HEK293 (cell line): ENCODE measurements around the gene CENPT.

Source experiments
- CTCF ChIA-PET: fragments of 350-600 bp; formaldehyde crosslinking; extraction: SDS; loops from one replicate; lab custom pipeline; 2021; ENCODE audit warnings: antibody characterized with exemption; lab: Yijun Ruan, JAX
- POLR2A ChIA-PET: fragments of 300-600 bp; formaldehyde crosslinking; extraction: SDS; loops from one replicate; lab custom pipeline; 2020; ENCODE audit warnings: antibody characterized with exemption, inconsistent platforms; lab: Yijun Ruan, JAX
- H3K27ac ChIP-seq: fragments of 200-500 bp; sonication (Bioruptor generic); 2 replicates; pipeline ENCODE4 v1.5.1; 2014; ENCODE audit warnings: low read depth, low read length, control low read depth, inconsistent platforms; ENCODE audit errors: extremely low read depth
- H3K36me3 ChIP-seq, 2 experiments: fragments of 200-500 bp in 1 of 2; sonication (Bioruptor generic) in 1 of 2; 1 replicate in 1 of 2; 2 replicates in 1 of 2; pipeline ENCODE4 v1.5.1; 2014 to 2017; ENCODE audit warnings: inconsistent platforms in 2 of 2, low read length in 2 of 2; ENCODE audit not compliant: control insufficient read depth in 2 of 2, insufficient read depth in 1 of 2
- H3K4me1 ChIP-seq: fragments of 200-500 bp; sonication (Bioruptor generic); 2 replicates; pipeline ENCODE4 v1.5.1; 2014; ENCODE audit warnings: mild to moderate bottlenecking, low read length, inconsistent platforms; ENCODE audit not compliant: control insufficient read depth, insufficient read depth
- H3K4me3 ChIP-seq: 2 replicates; pipeline ENCODE4 v1.5.1; 2011; ENCODE audit warnings: low read depth, mild to moderate bottlenecking, control low read depth, low read length, moderate library complexity
- H3K9me3 ChIP-seq: fragments of 200-500 bp; sonication (Bioruptor generic); 2 replicates; pipeline ENCODE4 v1.5.1; 2014; ENCODE audit warnings: low read depth, low read length, inconsistent platforms; ENCODE audit not compliant: control insufficient read depth, insufficient read depth
- FEZF1 ChIP-seq: fragments of 450-650 bp; formaldehyde crosslinking; IDR thresholded peaks from 2 replicates; pipeline ENCODE4 v1.5.1; 2016; ENCODE audit warnings: missing biosample characterization, missing genetic modification characterization
- GLIS2 ChIP-seq: fragments of 450-650 bp; formaldehyde crosslinking; IDR thresholded peaks from 2 replicates; pipeline ENCODE4 v1.5.1; 2016; ENCODE audit warnings: missing biosample characterization, missing genetic modification characterization
- IKZF3 ChIP-seq: fragments of 450-650 bp; IDR thresholded peaks from 2 replicates; pipeline ENCODE4 v1.5.0; 2018; ENCODE audit warnings: missing biosample characterization, mild to moderate bottlenecking, missing genetic modification characterization, moderate library complexity
- OSR2 ChIP-seq: fragments of 450-650 bp; formaldehyde crosslinking; IDR thresholded peaks from 2 replicates; pipeline ENCODE4 v1.5.1; 2016; ENCODE audit warnings: missing biosample characterization, missing genetic modification characterization
- TCF7L2 ChIP-seq: IDR thresholded peaks from 2 replicates; pipeline ENCODE4 v1.6.1; 2011; ENCODE audit warnings: low read depth, mild to moderate bottlenecking, inconsistent platforms, low read length, moderate library complexity, borderline replicate concordance
- ZBTB1 ChIP-seq: fragments of 450-650 bp; formaldehyde crosslinking; IDR thresholded peaks from 2 replicates; pipeline ENCODE4 v1.5.1; 2016; ENCODE audit warnings: missing biosample characterization, missing genetic modification characterization
- ZBTB8A ChIP-seq: fragments of 450-650 bp; formaldehyde crosslinking; IDR thresholded peaks from 2 replicates; pipeline ENCODE4 v1.5.1; 2016; ENCODE audit warnings: missing biosample characterization, missing genetic modification characterization
- ZFHX2 ChIP-seq: fragments of 450-650 bp; formaldehyde crosslinking; conservative IDR thresholded peaks from 2 replicates; pipeline ENCODE4 v1.5.1; 2016; ENCODE audit warnings: missing biosample characterization, missing genetic modification characterization
- ZNF132 ChIP-seq: fragments of 450-650 bp; formaldehyde crosslinking; IDR thresholded peaks from 2 replicates; pipeline ENCODE4 v1.5.1; 2017; ENCODE audit warnings: missing biosample characterization, missing genetic modification characterization, borderline replicate concordance
- ZNF140 ChIP-seq: fragments of 450-650 bp; formaldehyde crosslinking; IDR thresholded peaks from 2 replicates; pipeline ENCODE4 v1.5.1; 2016; ENCODE audit warnings: missing biosample characterization, missing genetic modification characterization
- ZNF600 ChIP-seq: fragments of 450-650 bp; formaldehyde crosslinking; IDR thresholded peaks from 2 replicates; pipeline ENCODE4 v1.5.1; 2016; ENCODE audit warnings: missing biosample characterization, missing genetic modification characterization
- ZNF670 ChIP-seq: fragments of 450-650 bp; formaldehyde crosslinking; IDR thresholded peaks from 2 replicates; pipeline ENCODE4 v1.5.1; 2016; ENCODE audit warnings: missing biosample characterization, missing genetic modification characterization, low read depth
- TF ChIP-seq, protein P1 (sequence below): fragments of 450-650 bp; formaldehyde crosslinking; optimal IDR thresholded peaks from 2 replicates; pipeline ENCODE3; 2016; ENCODE audit warnings: missing biosample characterization, mild to moderate bottlenecking, missing genetic modification characterization
- TF ChIP-seq, protein P2 (sequence below): IDR thresholded peaks from 2 replicates; pipeline ENCODE4 v1.6.1; 2011; ENCODE audit warnings: mild to moderate bottlenecking, low read depth, low read length, borderline replicate concordance
- TF ChIP-seq, protein P3 (sequence below): fragments of 450-650 bp; formaldehyde crosslinking; IDR thresholded peaks from 2 replicates; pipeline ENCODE4 v1.5.1; 2016; ENCODE audit warnings: missing biosample characterization, missing genetic modification characterization
- TF ChIP-seq, protein P4 (sequence below): fragments of 450-650 bp; formaldehyde crosslinking; IDR thresholded peaks from 2 replicates; pipeline ENCODE4 v1.5.1; 2017; ENCODE audit warnings: missing biosample characterization, missing genetic modification characterization
- TF ChIP-seq, protein P5 (sequence below): fragments of 450-650 bp; formaldehyde crosslinking; IDR thresholded peaks from 2 replicates; pipeline ENCODE4 v1.5.1; 2016; ENCODE audit warnings: missing biosample characterization, missing genetic modification characterization

Gene CENPT

DNA sequence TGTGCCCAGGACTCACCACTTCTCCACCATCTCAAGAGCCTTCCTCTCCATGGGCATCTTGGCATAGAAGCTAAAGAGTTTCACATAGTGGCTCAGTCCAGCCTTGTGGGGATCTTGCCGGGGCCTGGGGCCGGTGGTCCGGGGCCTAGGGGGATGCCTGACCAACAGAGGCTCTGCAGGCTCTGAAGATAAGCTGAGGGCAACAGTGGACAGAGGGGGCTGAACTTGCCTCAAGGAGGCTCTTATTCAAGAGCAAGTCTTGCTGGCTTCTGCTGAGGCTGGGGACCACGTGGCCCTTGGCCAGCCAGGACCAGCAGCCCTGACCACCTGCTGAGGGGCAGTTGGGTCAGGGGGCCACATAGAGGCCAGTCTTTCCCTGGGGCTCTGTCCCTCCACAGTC, 18.8 kb downstream of the CENPT start:
- ChIA-PET CTCF (interaction anchor here (1.7 kb wide), 1 partner anchor 12 kb away, joined by 6 read pairs; no protein-coding TSS in a partner anchor), POLR2A (no interaction called here)
- TF ChIP-seq ZNF600 (tag by site-specific recombination) (no peak), IKZF3 (tag by site-specific recombination) (no peak), GLIS2 (tag by site-specific recombination) (no peak), ZBTB8A (tag by site-specific recombination) (no peak), FEZF1 (tag by site-specific recombination) (no peak), ZNF132 (tag by site-specific recombination) (no peak), ZNF140 (tag by site-specific recombination) (no peak), TCF7L2 (no peak), ZBTB1 (no peak), ZFHX2 (tag by site-specific recombination) (no peak), OSR2 (tag by site-specific recombination) (no peak), ZNF670 (tag by site-specific recombination) (no peak)
- TF ChIP-seq, protein P1, sequence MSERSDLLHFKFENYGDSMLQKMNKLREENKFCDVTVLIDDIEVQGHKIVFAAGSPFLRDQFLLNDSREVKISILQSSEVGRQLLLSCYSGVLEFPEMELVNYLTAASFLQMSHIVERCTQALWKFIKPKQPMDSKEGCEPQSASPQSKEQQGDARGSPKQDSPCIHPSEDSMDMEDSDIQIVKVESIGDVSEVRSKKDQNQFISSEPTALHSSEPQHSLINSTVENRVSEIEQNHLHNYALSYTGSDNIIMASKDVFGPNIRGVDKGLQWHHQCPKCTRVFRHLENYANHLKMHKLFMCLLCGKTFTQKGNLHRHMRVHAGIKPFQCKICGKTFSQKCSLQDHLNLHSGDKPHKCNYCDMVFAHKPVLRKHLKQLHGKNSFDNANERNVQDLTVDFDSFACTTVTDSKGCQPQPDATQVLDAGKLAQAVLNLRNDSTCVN, result no peak
- TF ChIP-seq, protein P2, sequence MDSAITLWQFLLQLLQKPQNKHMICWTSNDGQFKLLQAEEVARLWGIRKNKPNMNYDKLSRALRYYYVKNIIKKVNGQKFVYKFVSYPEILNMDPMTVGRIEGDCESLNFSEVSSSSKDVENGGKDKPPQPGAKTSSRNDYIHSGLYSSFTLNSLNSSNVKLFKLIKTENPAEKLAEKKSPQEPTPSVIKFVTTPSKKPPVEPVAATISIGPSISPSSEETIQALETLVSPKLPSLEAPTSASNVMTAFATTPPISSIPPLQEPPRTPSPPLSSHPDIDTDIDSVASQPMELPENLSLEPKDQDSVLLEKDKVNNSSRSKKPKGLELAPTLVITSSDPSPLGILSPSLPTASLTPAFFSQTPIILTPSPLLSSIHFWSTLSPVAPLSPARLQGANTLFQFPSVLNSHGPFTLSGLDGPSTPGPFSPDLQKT, result no peak
- H3K36me3 ChIP-seq, result peaks cover 0 to 70% of the 10 kb centered on the region in 2 experiments; a peak in 2 of 3 replicates
- no peaks in the 10 kb centered on the region for H3K9me3 ChIP-seq
- H3K4me3 ChIP-seq, result no peak overlapping the region
- no peaks in the 10 kb centered on the region for H3K4me1 ChIP-seq
- H3K27ac ChIP-seq, result no peak overlapping the region

DNA sequence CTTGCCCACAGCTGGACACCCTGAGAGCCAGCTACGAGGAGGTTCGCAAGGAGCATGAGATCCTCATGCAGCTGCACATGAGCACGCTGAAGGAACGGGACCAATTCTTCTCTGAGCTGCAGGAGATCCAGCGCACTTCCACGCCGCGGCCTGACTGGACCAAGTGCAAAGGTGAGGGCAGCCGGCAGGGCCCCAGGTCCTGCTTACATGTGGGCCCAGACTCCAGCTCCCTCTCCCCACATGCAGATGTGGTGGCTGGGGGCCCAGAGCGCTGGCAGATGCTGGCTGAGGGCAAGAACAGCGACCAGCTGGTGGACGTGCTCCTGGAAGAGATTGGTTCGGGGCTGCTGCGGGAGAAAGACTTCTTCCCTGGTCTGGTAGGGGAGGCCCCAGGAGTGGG, 21.6 kb downstream of the CENPT start:
- H3K36me3 ChIP-seq, result peaks cover 0 to 55% of the 10 kb centered on the region in 2 experiments; a peak in 2 of 3 replicates
- ChIA-PET CTCF (interaction anchor here (0.6 to 4.0 kb wide), 2 partner anchors 10 to 14 kb away, joined by 4 to 40 read pairs; no protein-coding TSS in a partner anchor), POLR2A (interaction anchor here (1.0 to 2.4 kb wide), 5 partner anchors 10 to 110 kb away, joined by 3 to 11 read pairs (median 5); no protein-coding TSS in a partner anchor)
- no peaks in the 10 kb centered on the region for H3K4me1 ChIP-seq
- H3K9me3 ChIP-seq, result no peaks in the 10 kb centered on the region
- no peak overlapping the region for H3K27ac ChIP-seq
- no peak overlapping the region for H3K4me3 ChIP-seq
- TF ChIP-seq, protein P3, sequence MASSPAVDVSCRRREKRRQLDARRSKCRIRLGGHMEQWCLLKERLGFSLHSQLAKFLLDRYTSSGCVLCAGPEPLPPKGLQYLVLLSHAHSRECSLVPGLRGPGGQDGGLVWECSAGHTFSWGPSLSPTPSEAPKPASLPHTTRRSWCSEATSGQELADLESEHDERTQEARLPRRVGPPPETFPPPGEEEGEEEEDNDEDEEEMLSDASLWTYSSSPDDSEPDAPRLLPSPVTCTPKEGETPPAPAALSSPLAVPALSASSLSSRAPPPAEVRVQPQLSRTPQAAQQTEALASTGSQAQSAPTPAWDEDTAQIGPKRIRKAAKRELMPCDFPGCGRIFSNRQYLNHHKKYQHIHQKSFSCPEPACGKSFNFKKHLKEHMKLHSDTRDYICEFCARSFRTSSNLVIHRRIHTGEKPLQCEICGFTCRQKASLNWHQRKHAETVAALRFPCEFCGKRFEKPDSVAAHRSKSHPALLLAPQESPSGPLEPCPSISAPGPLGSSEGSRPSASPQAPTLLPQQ (tag by site-specific recombination), result no peak
- peak; percentile 14; the same call in 1 of the 2 replicates for TF ChIP-seq ZNF600 (tag by site-specific recombination)

DNA sequence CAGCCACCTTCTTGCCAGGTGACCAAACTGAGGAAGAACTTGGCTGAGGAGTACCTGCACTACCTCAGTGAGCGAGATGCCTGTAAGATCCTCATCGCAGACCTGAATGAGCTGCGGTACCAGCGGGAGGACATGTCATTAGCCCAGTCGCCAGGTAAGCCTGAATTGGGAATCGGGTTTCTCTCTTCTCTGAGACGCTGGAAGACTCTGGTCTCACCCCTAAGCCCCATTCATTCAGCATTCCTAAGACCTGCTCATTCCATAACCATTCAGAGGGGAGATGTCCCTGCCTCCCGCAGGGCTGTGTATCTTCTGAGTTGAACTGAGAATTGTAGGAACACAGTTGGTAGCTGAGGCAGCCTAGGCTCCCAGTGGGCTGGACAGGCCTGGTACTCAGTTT, 22.4 kb downstream of the CENPT start:
- peaks cover 0 to 47% of the 10 kb centered on the region in 2 experiments; a peak in 2 of 3 replicates for H3K36me3 ChIP-seq
- no peak overlapping the region for H3K27ac ChIP-seq
- CTCF ChIA-PET, result interaction anchor here (4.0 kb wide), 1 partner anchor 9 kb away, joined by 40 read pairs; no protein-coding TSS in a partner anchor
- TF ChIP-seq, protein P4, sequence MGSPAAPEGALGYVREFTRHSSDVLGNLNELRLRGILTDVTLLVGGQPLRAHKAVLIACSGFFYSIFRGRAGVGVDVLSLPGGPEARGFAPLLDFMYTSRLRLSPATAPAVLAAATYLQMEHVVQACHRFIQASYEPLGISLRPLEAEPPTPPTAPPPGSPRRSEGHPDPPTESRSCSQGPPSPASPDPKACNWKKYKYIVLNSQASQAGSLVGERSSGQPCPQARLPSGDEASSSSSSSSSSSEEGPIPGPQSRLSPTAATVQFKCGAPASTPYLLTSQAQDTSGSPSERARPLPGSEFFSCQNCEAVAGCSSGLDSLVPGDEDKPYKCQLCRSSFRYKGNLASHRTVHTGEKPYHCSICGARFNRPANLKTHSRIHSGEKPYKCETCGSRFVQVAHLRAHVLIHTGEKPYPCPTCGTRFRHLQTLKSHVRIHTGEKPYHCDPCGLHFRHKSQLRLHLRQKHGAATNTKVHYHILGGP (tag by site-specific recombination), result no peak
- TF ChIP-seq, protein P5, sequence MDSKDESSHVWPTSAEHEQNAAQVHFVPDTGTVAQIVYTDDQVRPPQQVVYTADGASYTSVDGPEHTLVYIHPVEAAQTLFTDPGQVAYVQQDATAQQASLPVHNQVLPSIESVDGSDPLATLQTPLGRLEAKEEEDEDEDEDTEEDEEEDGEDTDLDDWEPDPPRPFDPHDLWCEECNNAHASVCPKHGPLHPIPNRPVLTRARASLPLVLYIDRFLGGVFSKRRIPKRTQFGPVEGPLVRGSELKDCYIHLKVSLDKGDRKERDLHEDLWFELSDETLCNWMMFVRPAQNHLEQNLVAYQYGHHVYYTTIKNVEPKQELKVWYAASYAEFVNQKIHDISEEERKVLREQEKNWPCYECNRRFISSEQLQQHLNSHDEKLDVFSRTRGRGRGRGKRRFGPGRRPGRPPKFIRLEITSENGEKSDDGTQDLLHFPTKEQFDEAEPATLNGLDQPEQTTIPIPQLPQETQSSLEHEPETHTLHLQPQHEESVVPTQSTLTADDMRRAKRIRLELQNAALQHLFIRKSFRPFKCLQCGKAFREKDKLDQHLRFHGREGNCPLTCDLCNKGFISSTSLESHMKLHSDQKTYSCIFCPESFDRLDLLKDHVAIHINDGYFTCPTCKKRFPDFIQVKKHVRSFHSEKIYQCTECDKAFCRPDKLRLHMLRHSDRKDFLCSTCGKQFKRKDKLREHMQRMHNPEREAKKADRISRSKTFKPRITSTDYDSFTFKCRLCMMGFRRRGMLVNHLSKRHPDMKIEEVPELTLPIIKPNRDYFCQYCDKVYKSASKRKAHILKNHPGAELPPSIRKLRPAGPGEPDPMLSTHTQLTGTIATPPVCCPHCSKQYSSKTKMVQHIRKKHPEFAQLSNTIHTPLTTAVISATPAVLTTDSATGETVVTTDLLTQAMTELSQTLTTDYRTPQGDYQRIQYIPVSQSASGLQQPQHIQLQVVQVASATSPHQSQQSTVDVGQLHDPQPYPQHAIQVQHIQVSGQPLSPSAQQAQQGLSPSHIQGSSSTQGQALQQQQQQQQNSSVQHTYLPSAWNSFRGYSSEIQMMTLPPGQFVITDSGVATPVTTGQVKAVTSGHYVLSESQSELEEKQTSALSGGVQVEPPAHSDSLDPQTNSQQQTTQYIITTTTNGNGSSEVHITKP (tag by site-specific recombination), result 0 out of 2 replicates have a peak, but pooled peaks have one; percentile 12
- H3K9me3 ChIP-seq, result no peaks in the 10 kb centered on the region
- H3K4me1 ChIP-seq, result no peaks in the 10 kb centered on the region
- no peak overlapping the region for H3K4me3 ChIP-seq
- POLR2A ChIA-PET, result interaction anchor here (1.0 to 2.4 kb wide), 3 partner anchors 14 to 111 kb away, joined by 3 to 11 read pairs (median 5); no protein-coding TSS in a partner anchor
